HG03039 (cell line): ENCODE data around the gene GRIK2.

ENCODE experiments used
- ATAC-seq: cut with Tn5 transposase; IDR thresholded peaks from one replicate; pipeline ENCODE4 v1.9.1; 2021; ENCODE audit warnings: mild to moderate bottlenecking, moderate library complexity; ENCODE audit not compliant: unreplicated experiment

Gene GRIK2

DNA sequence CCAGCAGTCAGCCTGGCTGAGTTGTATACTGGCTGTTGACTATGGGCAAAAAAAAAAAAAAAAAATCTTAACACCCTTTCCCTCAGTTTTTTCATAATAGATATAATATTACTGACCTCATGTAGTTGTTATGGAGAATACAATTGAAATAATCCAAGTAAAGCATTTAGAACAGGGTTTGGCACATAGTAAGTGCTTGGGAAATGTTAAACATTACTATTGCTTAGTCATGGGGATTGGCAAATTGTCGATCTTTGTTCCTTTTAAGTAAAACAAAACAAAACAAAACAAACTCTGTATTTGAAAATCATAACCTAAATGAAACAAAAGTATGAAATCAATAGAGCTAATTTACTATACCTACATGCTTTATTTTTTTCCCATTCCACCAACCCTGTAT, 458.4 kb downstream of the GRIK2 start:
- ATAC-seq, result no peak

DNA sequence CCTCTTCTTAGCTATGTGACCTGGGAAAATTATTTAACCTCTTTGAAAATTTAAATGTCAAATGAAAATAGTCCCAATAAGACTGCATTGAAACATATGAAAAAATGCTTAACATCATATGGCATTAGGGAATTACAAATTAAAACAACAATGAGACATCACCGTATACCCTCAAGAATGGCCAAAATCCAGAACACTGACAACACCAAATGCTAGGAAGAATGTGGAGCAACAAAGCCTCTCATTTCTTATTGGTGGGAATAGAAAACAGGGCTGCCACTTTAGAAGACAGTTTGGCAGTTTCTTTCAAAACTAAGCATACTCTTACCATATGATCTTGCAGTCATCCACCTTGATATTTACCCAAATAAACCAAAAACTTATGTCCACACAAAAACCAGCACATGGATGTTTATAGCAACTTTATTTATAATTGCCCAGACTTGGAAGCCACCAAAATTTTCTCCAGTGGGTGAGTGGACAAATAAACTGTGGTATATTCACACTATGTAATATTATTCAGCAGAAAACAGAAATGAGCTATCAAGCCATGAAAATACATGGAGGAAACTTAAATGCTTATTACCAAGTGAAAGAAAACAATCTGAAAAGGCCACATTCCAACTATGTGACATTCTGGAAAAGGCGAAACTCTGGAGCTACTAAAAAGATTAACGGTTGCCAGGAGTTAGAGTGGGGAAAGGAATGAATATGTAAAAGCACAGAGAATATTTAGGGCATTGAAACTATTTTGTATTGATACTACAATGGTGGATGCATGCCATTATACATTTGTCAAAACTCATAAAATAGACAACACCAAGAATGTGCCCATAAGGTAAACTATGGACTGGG, 459.9 kb downstream of the GRIK2 start:
- no peak for ATAC-seq

DNA sequence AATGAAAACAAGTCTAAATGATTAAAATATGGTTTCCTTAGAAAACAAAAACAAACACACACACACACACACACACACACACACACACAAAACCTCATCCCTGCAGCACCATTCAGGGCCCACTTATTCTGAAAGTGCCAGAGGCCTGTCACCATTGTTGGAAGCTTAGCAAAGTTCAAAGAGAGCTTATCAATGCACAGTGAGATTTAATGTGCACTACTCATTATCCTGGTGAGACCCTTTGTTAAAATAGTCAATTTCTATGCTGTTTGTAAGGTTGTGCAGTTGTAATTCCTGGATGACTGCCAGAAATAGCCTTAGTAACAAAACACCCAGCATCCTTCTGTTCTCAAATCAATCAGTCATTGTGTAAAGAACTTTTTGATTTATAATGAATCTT, 482.9 kb downstream of the GRIK2 start:
- no peak for ATAC-seq

DNA sequence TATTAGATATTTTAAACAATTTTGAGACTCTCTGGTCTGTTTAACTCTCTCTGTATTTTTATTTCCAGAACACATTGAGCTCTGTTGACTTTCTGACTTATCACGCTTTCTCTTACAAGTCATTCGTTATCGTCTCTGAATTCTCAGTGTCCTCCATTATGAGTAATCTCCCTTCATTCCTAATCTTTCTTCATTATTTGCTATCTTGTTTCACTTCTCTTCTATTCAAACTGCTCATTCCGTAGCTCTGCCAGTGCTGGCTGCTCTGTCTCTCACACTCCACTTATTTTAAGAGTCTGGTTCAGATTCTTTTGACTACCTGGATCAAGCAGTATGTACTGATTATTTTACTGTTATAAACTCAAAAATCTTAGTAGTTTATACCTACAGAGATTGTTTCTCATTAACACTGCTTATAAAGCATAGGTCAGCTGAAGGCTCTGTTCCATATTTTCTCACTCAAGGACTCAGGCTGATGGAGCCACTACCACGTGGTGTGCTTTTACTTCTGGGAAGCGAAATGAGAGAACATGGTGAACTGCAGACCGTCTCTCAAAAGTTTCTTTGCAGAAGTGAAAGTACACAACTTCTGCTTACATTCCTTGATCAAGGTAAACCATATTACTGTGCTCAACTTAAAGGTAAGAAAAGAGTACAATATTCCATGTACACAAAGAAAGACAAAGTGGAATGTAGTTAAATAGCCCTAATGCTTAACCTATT, 485.2 kb downstream of the GRIK2 start:
- no peak for ATAC-seq

DNA sequence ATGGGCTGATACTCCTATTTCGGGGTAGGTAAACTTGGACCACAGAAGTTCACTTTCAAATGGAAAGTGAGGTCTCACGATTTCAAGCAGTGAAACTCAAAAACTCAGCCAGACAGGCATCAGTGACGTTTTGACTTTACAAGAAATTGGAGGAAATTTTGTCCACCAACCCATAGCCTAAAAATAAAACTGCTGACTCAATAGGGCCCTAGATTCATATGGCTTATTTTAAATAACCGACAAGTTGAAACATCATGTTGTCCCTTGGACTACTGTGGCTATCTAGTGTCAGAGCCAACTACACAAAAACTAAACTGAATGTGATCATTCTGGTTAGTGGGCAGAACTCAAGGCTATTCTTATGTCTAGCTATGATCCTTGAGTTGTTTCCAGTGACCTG, 486.3 kb downstream of the GRIK2 start:
- no peak for ATAC-seq

DNA sequence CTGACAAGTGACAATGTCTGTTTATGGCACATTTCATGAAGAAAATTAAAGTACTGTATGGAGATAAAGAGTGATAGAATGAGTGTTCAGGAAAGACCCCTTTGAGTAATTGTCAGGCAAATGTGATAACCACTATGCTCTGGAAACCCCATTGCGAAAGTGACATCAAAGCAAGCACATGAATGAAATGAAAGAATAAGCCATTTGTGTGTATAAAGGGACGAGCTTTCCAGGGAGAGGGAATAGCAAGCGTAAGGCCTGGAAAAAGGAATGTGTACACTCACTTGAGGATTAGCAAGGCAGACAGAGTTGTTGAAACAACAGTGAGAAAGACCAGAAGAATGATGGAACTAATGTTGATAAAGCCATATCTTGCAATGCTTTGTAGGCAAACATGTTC, 490.0 kb downstream of the GRIK2 start:
- ATAC-seq, result no peak

DNA sequence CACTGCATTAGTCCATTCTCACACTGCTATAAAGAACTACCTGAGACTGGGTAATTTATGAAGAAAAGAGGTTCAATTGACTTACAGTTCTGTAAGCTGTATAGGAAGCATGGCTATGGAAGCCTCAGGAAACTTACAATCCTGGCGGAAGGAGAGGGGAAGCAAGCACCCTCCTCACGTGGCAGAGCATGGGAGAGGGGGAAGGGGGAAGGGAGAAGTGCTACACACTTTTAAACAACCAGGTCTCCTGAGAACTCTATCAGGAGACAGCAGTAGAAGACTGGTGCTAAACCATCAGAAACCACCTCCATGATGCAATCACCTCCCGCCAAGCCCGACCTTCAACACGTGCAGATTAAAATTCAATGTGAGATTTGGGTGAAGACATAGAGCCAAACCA, 494.0 kb downstream of the GRIK2 start:
- ATAC-seq, result no peak

DNA sequence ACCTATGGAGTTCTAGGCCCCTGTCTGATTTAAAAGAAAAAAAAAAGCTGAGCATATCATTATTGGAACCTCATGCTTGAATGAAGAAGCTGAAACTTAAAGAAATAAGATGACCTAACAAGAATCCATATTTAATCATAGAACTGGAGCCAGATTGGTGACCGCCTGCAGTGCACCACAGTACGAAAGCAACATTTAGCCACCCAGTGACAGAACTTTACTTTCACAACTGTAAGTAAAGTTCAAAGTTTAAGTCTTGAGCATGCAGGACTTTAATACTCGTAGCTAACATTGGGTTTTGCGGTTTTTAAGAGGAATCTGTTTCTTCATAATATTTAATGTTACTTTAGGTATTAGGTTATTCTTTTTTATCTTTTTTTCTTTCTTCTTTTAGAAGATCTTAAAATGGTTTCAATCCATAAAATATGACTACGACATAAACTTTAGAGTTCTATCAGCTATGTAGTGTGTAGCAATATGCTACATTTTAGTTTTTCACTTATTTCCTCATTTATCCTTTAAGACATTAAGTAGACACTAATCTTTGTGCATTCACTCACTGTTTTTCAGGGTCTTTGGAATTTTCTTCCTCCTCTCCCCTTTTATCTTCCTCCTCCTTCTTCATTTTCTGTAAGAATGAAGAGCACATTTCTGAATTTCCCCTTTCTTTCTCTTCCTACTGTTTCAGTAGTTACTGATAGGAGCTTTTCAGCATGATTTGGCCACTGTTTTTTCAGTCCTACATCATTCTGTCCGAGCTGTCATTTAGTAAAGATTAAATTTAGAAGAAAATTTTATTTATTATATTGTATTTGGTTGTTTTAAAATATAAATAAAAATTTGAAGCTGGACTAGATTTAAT, 514.1 kb downstream of the GRIK2 start:
- no peak for ATAC-seq

DNA sequence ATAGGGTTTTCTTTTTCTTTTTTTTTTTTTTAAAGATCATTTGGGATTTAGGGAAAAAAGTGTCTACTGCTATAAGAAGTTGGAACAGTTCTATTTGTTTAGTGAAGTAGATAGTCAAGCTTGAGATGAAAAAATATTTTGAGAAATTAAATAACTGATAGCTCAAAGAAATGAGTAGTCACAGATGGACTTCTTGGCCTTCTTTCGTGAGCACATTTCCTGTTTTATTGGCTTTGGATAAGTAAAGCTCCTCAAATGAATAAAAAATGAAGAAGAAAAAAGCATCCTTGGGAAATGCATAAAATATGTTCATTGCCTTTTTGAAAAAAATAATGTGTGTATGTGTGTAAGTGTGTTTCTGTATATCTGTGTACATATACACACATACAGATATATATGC, 515.9 kb downstream of the GRIK2 start:
- no peak for ATAC-seq

DNA sequence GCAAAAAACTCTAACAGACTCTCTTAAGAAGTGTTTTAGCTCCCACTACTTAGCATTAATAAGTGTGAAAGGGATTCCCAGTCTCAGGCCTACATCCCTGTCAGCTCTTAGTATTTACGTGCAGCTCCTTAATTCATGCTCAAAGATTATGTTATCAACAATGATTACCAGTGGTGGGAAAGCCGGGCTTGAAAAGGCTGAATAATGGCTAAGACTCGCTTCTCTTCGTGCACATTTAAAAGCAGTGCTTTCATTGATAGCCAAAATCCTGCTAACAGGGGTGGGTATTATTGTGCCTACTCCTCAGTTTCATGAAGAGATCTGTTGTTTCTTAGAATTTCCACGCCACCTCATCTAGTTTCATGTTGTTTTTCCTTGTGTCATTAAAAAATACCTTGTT, 518.8 kb downstream of the GRIK2 start:
- no peak for ATAC-seq

DNA sequence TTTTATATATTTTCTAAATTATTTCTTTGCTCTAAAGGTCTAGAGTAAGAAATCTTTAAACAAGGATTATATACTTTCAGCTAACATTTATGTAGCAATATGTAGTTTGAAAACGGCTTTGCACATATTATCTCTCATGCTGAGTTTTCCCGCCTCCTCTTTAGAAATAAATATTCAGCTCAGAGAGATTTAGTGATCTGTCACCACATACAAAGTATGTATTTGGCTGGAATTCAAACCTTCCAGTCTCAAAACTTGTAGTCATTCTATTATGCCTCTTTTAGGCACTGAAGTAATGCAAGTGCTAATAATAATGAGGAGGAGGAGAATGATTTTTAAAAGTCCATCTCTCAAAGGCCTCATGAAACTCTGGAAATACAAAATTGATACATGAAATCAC, 525.0 kb downstream of the GRIK2 start:
- no peak for ATAC-seq

DNA sequence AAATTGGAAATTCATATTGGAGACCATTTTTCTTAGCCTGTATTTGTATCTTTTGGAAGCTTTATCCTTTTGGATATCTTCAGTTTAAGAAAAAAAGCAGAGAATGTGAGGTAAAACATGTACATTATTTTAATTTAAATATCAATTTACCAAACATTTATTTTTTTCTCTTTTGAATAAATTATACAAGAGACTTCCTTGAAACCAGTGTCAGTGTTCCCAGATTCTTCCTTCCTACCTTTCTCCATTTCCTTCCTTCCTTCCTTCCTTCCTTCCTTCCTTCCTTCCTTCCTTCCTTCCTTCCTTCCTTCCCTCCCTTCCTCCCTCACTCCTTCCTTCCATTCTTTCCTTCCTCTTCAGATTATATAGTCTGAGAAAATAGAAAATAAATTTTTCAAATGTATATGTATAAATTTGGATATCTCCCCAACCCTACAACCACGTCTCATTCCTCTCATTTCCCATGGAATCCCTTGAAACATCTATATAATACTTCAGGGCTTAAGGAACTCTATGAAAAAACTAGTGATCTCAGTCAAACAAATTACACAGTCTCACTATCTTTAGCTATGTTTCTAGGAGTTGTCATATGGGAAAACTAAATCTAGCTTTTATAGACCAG, 528.4 kb downstream of the GRIK2 start:
- no peak for ATAC-seq

DNA sequence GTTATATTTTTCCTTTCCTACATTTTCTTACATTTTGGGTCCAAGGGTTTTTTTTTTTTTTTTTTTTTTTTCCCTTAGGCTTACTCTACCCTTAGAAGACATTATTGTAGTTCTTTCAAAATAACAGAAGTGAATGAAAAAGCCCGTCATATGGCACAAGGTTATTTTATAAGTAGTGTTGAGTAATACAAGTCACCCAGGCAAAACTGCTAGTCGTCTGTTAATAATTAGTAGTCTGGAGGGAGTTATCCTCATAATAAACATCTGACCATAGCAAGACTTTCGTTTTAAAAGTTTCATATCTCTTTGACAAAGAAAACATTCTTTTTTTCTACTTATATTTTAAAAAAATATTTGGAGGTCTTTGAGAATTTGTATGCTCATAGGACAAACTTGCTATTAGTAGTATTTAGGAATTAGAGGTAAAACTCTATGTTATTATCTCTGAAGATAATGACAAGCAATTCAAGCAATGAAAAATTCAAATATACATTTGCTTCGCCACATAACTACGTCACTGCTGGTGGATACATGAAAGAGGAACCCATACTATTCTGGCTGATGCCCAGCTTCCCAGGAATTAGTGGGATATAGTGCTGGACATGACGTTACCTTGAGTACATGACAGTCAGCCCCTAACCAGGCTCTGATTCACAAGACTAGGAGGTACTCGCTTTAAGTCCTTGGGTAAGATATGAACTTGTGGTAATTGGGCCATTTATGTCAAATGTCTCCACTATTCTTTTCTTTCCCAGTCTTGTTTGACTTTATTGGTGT, 532.8 kb downstream of the GRIK2 start:
- ATAC-seq, result no peak

DNA sequence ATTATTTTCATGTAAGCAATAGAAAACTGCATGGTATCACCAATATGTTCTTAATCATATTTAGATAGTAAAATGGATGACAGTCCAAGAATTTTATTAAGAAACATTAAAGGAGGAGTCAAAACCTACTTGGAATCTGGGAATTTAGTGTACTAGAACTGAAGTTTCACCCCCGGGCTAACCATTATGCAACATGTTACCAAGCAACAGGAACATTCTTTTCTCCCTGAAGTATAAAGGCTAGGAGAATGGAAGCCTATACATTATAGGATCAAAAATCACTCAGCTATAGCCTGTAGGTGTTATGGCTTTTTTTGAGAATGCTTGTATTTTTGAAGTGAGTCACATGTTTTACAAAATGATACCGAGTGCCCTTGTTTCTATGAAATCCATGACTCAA, 538.3 kb downstream of the GRIK2 start:
- ATAC-seq, result no peak

DNA sequence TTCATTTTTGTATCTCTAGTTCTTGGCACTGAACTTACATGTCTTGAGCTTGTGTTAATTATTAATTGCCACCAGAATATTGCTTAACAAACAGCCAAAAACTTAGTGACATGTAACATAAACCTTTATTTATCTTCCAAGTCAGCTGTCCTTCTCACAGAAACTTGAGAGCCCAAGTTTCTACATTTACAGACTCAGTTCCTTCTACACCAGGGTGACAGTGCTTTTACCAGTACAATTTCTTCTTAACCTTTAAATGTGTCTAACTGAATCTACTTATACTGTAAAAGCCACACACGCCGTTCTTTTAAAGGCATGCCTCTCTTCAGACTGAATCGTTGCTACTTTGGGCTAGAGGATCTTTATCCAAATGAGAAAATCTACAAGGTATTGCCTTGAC, 539.2 kb downstream of the GRIK2 start:
- no peak for ATAC-seq

DNA sequence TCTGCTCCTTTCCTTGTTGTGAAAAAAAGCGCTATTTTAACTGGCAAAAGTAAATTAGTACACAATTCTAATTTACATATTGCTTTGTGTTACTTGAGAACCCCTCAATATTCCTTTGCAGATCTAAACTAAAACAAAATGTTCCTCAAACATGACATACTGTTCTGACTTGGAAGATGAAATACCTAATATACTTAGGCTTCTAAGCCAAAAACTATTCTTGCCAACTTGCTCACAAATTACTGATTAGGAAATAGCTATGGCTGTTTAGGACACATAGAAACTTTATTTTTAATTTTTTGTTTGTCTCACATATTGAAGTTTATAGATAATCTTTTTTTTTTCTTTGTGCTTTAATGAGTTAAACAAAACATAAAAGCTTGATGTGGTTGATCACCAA, 542.2 kb downstream of the GRIK2 start:
- ATAC-seq, result no peak

DNA sequence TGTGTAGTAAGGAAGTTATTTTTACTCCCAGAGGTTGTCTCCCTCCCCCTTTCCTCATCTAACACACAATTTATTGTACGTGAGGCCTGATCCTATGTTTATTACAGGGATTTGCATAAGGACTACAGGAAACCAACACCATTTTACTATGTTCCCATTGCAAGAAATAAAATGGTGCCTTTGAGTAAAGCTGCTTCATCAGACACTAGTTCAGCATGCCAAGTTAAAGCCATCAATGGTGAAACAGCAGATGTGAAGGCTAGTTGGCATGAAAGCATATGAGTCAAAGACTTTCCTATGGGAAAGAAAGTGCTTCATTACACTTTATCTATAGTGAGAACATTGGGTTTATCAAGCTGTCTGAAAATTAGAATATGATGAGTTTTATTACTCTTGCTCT, 543.0 kb downstream of the GRIK2 start:
- no peak for ATAC-seq

DNA sequence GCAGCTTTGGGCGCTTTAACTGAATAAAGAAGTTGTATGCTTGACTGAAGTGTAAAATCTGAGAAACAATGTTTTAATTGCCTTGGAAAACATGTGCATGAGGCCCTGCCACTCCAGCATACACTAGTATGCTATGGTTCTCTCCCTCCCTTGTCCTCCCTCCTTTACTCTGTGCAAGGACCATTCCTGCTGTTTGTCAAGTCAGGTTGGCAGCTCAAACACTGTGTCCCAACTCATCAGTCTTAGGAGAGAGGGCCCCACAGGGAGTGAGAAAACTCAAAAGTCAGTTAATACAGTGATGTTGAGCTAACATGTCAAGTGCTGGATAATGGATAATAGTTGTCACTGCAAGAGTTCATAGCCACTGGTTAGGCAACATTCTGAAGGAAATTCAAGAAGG, 543.6 kb downstream of the GRIK2 start:
- ATAC-seq, result no peak

DNA sequence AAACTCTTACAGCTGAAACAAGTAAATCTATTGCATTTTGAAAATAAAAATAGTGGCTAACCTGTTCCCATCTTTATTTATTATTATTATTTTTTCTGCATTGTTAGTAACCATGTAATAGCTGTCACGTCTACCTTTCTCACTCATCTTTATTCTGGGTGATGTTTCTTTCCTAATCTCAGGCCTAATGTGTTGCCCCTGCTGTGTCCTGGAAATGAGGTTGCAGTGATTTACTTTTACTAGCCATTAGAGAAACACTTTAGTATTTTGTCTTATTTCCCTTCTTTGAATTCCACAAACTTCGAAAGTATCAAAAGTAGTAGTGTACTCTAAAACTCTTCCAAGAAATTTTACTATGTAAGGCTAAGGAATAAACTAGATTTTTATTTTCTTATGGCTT, 546.9 kb downstream of the GRIK2 start:
- ATAC-seq, result no peak

DNA sequence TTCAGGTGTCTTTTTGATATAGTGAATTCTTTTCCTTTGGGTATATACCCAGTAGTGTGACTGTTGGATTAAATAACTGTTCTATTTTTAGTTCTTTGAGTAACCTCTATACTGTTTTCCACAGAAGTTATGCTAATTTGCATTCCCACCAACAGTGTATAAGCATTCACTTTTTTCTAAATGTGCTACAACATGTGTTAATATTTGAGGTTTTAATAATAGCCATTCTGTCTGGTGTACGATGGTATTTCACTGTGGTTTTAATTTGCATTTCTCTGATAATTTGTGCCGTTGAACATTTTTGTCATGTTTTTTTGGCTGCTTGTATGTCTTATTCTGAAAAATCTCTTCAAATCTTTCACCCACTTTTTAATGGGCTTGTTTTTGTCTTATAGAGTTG, 563.5 kb downstream of the GRIK2 start:
- ATAC-seq, result no peak
